ENCODE results near the gene ST7.
"Not testable (repeated sequence)": the region's sequence is repeated elsewhere in the genome, so short reads cannot be mapped to it uniquely, and the experiment has no call there.

The ST7 gene

GRCh38 chr7:116953372-116953905 lies at the start of gene ST7:
Gene ST7, plus strand, starts transcription at chr7:116953501. Its CDS starts 40 bp downstream, at chr7:116953541.
- DNase-seq (ENCODE audit: low read depth in 1 of 2, low spot score in 1 of 2), result peak; percentile 33 to 57

GRCh38 chr7:116906391-116906790 lies 46.9 kb upstream of the ST7 start:
- no peak for DNase-seq (ENCODE audit: low read depth in 1 of 2, low spot score in 1 of 2)

GRCh38 chr7:116910383-116910782 lies 42.9 kb upstream of the ST7 start:
- no peak for DNase-seq (ENCODE audit: low read depth in 1 of 2, low spot score in 1 of 2)

GRCh38 chr7:116911801-116912200 lies 41.5 kb upstream of the ST7 start:
- DNase-seq (ENCODE audit: low read depth in 1 of 2, low spot score in 1 of 2), result no peak

GRCh38 chr7:116912269-116912909 lies 40.9 kb upstream of the ST7 start:
- DNase-seq (ENCODE audit: low read depth in 1 of 2, low spot score in 1 of 2), result no peak

- no peak for DNase-seq (ENCODE audit: low read depth in 1 of 2, low spot score in 1 of 2)
Measured at GRCh38 chr7:116918704-116919103, 34.6 kb upstream of the ST7 start.

GRCh38 chr7:116920359-116920758 lies 32.9 kb upstream of the ST7 start:
- DNase-seq (ENCODE audit: low read depth in 1 of 2, low spot score in 1 of 2), result no peak

- DNase-seq (ENCODE audit: low read depth in 1 of 2, low spot score in 1 of 2), result no peak
Measured at GRCh38 chr7:116922545-116922944, 30.8 kb upstream of the ST7 start.

GRCh38 chr7:116924741-116925140 lies 28.6 kb upstream of the ST7 start:
- no peak for DNase-seq (ENCODE audit: low read depth in 1 of 2, low spot score in 1 of 2)

GRCh38 chr7:116929021-116929420 lies 24.3 kb upstream of the ST7 start:
- no peak for DNase-seq (ENCODE audit: low read depth in 1 of 2, low spot score in 1 of 2)

- DNase-seq (ENCODE audit: low read depth in 1 of 2, low spot score in 1 of 2), result peak; percentile 47 to 64
Measured at GRCh38 chr7:116929914-116930913, 23.1 kb upstream of the ST7 start.

GRCh38 chr7:116932566-116932965 lies 20.7 kb upstream of the ST7 start:
- no peak for DNase-seq (ENCODE audit: low read depth in 1 of 2, low spot score in 1 of 2)

GRCh38 chr7:116933465-116933864 lies 19.8 kb upstream of the ST7 start:
- DNase-seq (ENCODE audit: low read depth in 1 of 2, low spot score in 1 of 2), result no peak

- DNase-seq (ENCODE audit: low read depth in 1 of 2, low spot score in 1 of 2), result no peak
Measured at GRCh38 chr7:116934580-116934979, 18.7 kb upstream of the ST7 start.

GRCh38 chr7:116936844-116937243 lies 16.5 kb upstream of the ST7 start:
- not testable (repeated sequence) for DNase-seq (ENCODE audit: low read depth in 1 of 2, low spot score in 1 of 2)

- no peak for DNase-seq (ENCODE audit: low read depth in 1 of 2, low spot score in 1 of 2)
Measured at GRCh38 chr7:116938678-116939077, 14.6 kb upstream of the ST7 start.

GRCh38 chr7:116940689-116941370 lies 12.5 kb upstream of the ST7 start:
- no peak for DNase-seq (ENCODE audit: low read depth in 1 of 2, low spot score in 1 of 2)

GRCh38 chr7:116942504-116942903 lies 10.8 kb upstream of the ST7 start:
- DNase-seq (ENCODE audit: low read depth in 1 of 2, low spot score in 1 of 2), result no peak

GRCh38 chr7:116948934-116949333 lies 4.4 kb upstream of the ST7 start:
- DNase-seq (ENCODE audit: low read depth in 1 of 2, low spot score in 1 of 2), result no peak

- DNase-seq (ENCODE audit: low read depth in 1 of 2, low spot score in 1 of 2), result no peak
Measured at GRCh38 chr7:116949941-116950801, 3.1 kb upstream of the ST7 start.

Measured in stimulated activated CD4-positive, alpha-beta T cell treated with anti-CD3 and anti-CD28 coated beads, Interleukin-15, amount 100 ng/mL, for 1 hour (primary cell).